GM19438 (cell line): ENCODE results near the gene ZP2.
"Not testable (repeated sequence)": the region's sequence is repeated elsewhere in the genome, so short reads cannot be mapped to it uniquely, and the experiment has no call there.

Experiments
- ATAC-seq: cut with Tn5 transposase; IDR thresholded peaks from one replicate; pipeline ENCODE4 v1.9.1; 2021; ENCODE audit warnings: low read depth; ENCODE audit not compliant: unreplicated experiment

The ZP2 gene

DNA sequence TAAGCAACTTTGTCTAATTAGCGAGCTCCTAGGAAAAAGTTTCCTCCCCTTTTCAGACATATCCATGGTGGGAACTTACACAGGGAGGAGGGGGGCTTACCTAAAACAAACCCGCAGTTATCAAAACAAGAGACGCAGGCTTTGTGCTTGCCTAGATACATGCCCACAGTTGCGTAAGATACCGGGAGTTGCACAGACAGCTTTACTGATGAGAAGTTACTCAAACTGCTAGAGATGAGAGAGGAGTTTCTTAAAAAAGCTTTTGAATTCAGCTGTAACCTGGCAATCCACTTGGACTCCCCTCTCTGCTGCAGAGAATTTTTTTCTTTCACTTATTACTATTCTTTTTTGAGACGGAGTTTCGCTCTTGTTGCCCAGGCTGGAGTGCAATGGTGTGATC lies 6.8 kb upstream of the ZP2 start:
- no peak for ATAC-seq

DNA sequence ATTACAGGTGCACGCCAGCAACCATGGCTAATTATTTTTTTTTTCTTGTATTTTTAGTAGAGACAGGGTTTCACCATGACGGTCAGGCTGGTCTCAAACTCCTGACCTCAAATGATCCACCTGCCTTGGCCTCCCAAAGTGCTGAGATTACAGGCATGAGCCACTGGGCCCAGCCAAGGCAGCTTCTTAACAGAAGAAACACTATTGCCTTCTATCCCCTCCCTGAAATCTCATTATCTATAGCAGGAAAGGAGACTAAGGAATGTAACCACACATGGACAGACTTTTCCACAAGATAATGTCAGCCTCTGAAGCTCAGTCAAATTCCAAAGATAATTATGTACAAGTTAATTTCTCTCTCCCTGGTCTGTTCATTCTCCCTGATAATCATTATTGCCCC lies 5.7 kb upstream of the ZP2 start:
- ATAC-seq, result no peak

DNA sequence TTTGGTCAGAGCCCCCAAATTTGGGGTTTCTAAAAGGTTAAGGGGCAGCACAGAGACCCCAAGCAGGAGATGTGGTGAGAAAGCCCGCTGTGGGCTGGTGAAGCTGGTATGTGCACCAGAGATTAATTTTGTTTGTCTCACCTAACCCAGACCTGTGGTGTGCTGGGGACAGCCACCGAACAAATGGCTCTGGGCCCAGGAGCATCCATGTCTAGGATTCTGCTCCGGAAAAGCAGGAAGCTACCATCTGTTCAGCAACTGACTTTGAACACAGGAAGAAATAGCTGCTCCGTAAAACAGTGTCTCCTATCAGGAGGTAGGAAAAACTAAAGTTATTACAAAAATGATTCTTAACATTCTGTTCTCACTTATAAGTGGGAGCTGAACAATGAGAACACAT lies 2.7 kb upstream of the ZP2 start:
- ATAC-seq, result no peak

DNA sequence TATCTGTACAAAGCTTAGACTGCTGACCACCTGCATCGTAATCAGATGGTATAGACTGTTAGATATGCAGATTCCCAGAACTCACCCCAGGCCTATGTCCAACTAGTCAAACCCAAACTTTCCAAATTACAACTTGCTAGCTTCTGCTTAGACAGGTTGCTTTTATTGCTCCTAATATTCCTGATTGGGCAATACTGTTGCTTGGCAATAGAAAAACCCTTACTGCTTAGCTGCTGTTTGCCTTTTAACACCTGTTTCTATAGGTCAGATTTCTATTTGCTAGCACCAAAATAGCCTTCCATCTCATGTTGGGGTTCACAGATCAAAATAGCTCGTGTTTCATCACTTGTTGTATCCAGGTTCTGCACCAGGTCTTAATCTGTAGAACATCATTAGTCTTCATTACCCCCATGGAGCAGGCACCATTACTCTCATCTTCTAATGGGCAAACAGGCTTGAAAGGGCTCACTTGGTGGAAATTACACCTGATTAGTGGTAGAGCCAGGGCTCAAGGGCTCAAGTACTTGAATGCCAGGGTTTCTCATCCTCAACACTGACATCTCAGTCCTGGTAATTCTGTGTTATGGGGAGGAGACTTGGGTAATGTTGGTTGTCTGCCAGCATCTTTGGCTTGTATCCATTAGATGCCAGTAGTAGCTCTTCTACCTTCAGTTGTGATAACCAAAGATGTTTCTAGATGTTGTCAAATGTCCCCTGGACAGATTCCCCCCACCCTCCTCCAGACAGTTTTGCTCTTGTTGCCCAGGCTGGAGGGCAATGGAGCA lies 2.7 kb downstream of the ZP2 start:
- ATAC-seq, result no peak

DNA sequence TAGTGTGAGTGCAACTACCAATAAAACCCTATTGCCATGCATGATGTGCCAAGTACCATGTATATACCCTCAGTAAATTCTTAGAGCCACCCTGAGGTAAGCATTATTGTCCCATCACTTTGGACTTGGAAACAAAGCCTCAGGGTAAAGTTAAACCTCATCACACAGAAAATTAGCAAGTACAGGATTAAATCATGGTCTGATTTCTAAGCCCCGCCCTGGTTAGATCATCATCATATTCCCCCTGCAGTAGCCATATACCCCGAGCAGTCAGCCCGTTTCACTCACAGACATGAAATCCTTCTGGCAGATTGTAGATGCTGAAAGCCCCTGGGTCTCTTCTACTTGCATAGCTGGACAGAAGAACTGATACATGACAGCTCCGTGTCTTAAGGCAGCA lies 4.8 kb downstream of the ZP2 start:
- no peak for ATAC-seq

DNA sequence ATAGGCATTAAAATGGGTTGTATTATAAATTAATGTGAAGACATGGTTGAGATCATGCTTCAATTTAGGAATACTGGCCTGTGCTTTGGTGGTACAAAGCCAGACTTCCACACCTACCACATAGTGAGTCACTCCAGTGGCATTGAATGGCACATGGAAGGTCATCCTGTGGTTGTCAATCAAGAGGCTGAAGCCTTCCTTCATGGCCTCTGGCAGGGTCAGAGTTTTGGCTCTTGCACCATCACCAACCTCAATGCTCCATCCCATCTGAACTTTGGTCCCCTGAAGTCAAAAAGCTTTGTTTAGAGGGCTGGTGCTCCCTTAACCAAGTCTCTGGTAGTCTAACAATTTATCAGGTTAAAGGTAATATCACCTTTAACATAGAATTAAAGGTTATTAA lies 6.1 kb downstream of the ZP2 start:
- no peak for ATAC-seq

DNA sequence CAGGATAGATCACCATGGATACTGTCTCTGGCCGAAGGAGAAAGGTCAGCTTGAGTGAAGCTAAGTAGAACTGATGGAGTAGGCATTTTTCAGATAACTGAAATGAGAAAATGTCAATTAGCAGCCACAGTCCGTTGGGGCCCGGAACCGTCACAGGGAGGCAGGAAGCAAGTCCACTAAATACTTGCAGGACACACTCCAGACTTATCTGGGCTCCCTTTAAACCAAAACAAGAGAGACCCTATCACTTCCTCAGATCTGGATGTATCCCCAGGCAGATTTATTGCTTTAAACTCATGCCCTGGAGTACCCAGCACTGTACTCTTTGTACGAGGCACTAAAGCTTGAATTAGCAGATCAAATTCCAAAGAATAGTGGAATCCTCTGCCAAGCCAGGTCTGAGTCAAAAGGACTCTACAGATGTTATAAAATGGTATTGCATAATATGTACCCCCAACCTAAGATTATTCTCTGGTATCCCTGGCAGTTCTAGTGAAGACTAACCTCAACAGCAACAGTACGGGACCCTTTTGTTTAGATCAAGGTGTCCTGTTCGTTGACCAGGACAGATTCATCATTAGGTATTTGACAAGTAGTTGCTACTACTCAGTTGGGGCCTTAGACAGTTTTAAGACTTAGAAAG lies 8.1 kb downstream of the ZP2 start:
- ATAC-seq, result no peak

DNA sequence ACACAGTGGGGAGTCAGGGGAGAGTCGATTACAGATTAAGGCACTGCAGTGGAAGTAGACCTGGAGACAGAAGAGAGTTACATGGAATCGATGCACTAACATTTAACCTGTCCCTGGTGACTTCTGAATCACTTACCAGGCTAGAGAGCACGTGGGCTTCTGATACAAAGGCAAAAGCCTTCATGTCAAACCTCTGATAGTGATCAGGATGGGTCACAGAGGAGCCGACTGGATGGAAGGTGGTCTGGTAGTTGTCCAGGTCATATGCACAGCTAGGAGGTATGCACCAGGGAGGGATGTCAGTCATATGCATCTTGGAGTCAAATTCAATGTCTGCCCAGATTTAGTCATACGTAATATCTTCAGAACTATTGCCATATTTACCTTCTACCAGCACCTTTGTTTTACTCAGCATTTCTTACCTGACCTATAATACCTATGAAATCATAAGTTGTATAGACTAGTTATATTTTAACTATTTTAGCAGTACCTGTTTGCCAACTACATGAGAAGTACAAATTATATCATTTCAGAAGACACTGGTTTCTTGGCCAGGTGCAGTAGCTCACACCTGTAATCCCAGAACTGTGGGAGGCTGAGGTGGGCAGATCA lies 11.7 kb downstream of the ZP2 start:
- ATAC-seq, result no peak

DNA sequence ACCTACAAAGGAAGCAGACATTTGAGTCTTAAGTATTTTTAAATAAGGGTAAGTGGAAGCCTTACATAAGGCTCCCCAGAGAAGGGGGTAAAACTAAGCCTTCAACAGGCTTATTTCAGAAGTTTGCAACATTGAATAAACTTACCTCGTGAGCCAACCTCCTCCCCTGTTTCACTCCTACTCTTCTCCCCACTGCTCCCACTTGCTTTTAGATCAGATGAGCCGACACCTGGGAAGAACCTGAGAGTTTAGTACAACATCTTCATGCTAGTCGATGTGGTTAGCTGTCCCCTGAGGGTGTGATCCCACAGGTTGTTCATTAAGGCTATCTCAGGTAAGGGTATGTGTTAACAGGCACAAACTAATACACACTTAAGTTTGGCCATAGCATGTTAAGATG lies 13.8 kb downstream of the ZP2 start:
- no peak for ATAC-seq

DNA sequence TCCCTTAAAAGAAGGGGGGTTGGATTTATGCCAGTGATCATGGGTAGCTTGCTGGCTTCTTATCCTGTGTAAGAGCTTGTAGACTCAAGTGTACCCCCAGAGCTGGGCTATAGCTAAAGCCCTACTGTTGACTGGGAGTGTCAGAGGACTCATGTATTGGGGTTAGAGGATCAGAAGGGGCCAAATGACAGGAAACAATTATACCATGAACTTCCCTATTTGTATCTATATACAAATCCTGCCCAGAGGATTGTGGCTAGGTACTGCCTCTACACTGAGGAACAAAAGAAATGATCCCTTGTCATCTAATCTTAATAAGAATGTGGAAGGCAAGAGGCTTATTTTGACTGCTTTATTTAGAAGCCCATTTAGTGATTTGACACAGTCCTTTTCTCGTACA lies 14.3 kb downstream of the ZP2 start:
- no peak for ATAC-seq

DNA sequence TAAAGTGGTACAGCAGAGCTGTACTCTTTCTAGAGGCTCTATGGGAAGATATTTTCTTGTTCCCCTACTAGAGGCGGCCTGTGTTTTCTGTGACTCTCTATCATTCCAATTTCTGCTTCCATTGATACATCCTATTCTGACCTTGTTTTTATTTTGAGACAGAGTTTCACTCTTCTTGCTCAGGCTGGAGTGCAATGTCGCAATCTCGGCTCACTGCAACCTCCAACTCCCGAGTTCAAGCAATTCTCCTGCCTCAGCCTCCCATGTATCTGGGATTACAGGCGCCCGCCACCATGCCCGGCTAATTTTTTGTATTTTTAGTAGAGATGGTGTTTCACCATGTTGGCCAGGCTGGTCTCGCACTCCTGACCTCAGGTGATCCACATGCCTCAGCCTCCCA lies 16.0 kb downstream of the ZP2 start:
- not testable (repeated sequence) for ATAC-seq

DNA sequence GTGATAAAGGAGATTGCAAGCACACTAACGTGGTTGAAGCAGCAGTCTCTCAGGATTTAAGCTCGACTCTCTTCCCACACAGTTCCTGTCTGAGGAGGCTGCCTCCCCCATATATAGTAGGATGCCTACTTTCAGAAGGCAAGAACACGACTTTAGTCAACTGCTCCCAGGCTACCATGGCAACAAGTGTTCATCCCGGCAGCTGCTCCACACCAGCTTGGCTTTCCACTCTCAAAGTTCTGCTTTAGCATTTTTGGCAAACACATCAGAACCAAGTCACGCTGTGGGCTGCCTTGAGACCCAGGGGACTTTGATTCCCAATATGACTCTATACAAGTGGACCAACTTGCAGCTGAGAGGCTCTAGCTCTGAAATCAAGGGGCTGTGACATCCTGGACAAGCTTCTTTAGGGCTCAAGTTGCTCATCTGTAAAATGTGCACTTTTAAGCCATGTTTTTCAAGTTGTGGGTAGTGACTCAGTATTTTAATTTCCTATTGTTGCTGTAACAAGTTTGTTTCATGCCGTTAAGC lies 16.5 kb downstream of the ZP2 start:
- no peak for ATAC-seq

DNA sequence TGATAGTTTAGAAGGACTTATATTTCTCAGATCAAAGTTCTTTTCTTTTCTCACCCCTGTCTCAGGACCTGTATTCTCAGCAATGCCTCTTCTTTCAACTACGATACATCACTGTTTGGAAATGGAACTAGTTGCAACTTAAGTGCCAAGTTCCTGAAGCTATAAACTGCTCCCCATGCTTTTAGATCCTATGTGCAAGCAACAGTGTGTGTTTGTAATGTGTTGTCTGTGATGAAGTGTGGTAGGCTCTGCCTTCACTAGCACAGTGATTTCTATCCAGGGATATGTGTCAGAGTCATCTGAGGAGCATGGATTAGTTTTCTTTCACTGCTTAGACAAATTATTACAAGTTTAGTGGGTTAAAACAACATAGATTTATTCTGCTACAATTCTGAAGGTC lies 18.4 kb downstream of the ZP2 start:
- no peak for ATAC-seq

DNA sequence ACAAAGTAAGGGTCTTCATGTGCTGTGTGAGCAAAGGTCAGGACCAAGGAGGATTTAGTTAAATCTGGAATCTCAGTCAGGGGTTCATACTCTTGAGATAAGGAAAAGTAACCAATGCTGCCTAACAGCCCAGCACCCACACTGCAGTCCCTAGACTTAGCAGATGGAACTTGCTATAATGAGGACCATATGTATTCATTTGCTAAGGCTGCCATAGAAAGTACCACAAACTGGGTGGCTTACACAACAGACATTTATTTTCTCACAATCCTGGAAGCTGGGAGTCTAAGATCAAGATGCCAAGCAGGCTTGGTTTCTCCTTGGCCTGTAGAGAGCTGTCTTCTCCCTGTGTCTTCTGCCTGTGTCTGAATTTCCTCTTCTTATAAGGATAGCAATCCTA lies 20.8 kb downstream of the ZP2 start:
- no peak for ATAC-seq

DNA sequence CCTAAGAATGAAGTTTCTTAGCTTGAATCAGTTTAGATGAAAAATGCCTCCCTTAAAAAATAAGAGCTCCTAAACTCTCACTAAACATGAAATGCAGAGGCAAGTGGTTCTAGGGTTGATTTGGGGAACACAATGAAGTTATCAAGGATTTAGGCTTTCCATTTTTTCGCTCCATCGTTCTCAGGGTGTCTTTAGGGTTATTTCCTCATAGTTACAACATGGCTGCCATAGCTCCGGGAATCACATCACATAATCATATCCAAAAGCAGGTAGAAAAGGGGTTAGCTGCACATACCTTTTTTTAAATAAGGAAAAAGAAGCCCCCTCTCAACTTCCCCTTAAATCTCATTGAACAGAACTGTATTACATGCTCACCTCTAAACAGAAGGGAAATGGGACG lies 21.4 kb downstream of the ZP2 start:
- ATAC-seq, result no peak

DNA sequence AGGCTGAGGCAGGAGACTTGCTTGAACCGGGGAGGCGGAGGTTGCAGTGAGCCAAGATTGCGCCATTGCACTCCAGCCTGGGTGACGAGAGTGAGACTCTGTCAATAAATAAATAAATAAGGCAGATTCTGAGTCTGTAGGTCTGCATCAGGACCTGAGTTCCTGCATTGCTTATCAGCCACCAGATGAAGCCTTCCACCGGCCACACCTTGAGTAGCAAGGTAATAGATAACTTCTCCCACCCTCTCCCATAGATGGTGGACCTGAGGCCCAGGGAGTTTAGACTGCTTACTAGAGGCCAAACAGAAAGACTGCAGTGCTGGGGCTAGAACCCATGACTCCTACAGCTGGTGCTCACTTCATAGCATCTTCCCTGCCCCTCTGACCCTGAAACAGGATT lies 22.1 kb downstream of the ZP2 start:
- ATAC-seq, result no peak

DNA sequence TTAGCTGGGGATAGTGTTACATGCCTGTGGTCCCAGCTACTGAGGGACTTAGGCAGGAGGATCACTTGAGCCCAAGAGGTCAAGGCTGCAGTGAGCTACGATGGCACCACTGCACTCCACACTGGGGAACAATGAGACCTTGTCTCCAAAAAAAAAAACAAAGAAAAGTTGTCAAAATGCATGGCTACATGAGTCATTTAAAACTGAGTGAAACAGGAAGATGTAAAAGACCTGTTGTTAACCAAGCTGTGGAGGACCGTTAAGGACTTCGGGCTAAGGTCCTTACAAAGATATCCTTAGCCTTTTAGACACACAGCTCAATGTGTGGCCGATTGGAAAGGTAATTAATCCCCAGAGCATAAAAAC lies 25.1 kb downstream of the ZP2 start:
- ATAC-seq, result no peak

DNA sequence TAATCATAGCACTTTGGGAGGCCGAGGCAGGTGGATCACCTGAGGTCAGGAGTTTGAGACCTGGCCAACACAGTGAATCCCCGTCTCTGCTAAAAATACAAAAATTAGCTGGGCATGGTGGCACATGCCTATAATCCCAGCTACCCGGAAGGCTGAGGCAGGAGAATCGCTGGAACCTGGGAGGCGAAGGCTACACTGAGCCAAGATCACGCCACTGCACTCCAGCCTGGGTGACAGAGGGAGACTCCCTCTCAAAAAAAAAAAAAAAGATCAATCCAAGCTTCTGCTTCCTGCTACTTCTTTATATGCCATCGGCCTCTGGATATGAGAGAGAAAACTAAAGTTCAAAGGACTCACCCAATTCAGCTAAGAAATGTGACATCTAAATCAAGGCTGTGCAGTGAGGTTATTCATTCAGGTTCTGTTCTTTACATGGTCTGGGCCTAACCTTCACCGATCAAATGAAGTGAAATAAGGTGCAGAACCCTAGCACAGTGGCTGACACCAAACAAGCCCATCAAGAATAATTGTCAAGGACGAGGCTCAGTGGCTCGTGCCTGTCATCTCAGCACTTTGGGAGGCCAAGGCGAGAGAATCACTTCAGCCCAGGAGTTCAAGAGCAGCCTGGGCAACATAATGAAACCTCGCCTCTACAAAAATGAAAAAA lies 25.6 kb downstream of the ZP2 start:
- ATAC-seq, result no peak

DNA sequence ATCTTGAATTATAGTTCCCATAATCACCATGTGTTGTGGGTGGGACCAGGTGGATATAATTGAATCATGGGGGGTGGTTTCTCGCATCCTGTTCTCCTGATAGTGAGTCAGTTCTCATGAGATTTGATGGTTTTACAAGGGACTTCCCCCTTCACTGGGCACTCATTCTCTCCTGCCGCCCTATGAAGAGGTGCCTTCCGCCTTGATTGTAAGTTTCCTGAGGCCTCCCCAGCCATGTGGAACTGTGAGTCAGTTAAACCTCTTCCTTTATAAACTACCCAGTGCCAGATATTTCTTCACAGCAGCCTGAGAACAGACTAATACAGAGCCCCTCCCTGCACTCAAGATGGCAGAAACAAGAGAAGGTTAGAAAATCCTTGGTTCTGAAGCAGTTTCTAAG lies 26.5 kb downstream of the ZP2 start:
- no peak for ATAC-seq

DNA sequence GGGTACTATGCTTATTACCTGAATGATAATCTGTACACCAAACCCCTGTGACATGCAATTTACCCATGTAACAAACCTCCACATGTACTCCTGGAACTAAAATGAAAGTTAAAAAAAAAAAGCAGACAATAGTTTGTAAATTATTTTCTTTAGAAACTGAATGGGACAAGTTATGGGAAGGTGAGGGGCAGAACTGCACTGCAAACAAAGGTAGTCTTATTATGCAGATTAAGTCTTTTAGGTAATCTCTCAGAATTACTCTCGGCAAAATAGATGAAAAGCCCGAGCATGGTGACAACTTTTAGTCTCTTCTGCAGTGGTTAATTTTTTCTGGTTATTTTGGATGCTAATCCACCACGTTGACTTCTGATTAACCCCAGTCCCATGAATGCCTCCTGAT lies 27.4 kb downstream of the ZP2 start:
- no peak for ATAC-seq

DNA sequence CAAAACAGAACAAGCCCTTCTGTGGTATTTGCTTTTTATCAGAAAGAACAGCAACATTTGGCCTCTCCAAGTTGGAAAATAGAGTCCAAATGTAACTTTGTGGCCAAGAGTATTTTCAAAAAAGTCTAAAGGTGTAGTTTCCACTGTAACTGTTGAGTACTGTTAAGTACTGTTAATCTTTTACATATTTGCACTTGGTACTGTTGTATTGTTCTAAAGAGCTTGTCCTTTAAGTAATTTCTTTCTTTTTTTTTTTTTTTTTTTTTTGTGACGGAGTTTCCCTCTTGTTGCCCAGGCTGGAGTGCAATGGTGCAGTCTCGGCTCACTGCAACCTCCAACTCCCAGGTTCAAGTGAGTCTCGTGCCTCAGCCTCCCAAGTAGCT lies 31.4 kb downstream of the ZP2 start:
- no peak for ATAC-seq
